ENCODE data around the gene DMC1. TPM values are rescaled to one million over a fixed set of nuclear protein-coding genes. Genes with fewer than 3 reads are reported as not detected.

Gene DMC1
- total and polyA plus RNA-seq, 10 of the 15 experiments (the other 5 are each of a cell fraction or from before 2014, with no cell fraction given): 1.0 to 21.0 (median 4.5) TPM

DNA sequence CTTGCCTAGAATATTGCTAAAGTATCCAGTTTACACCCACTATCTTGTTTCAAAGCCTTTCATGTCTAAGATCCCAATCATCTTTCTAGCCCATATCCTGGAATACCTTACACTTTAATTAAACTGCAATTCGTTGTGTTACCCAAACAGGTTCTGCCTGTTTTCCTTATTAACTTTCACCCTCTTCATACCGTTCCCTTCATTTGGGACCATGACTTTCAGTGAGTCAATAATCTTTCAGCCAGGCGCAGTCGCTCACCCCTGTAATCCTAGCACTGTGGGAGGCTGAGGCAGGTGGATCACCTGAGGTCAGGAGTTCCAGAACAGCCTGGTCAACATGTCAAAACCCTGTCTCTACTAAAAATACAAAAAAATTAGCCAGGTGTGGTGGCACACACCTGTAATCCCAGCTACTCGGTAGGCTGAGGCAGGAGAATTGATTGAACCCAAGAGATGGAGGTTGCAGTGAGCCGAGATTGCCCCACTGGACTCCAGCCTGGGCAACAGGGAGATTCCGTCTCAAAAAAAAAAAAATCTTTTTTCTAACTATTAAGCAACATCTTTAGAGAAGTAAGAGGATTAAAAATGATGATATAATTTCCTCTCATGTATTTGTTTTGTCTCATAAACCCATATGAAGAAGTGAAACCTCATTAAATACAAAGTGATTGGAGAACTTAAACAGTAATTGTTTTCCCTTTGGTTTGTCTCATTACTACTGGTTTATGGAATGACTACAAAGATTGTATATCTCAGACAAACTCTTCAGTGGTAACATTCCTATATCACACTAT lies 20.7 kb downstream of the DMC1 start (continued):
- TF ChIP-seq KDM1A (IDR thresholded peaks at IDR 0.05; ENCODE audit: borderline replicate concordance) (no peak), LARP7 (IDR thresholded peaks at IDR 0.05) (no peak), CREB1 (IDR thresholded peaks at IDR 0.05; ENCODE audit: low read depth) (no peak), TARDBP (IDR thresholded peaks at IDR 0.05; ENCODE audit: borderline replicate concordance) (no peak), EED (IDR thresholded peaks at IDR 0.05; ENCODE audit: low read depth) (no peak), BCL11A (IDR thresholded peaks at IDR 0.05; ENCODE audit: low read depth, low read length) (peak; percentile 72; the same call in 1 of the 2 replicates), MEF2B (IDR thresholded peaks at IDR 0.05; ENCODE audit: partially characterized antibody, poor library complexity, severe bottlenecking) (peak; percentile 42), ZNF384 (IDR thresholded peaks at IDR 0.05; ENCODE audit: borderline replicate concordance, low read depth, low read length) (0 out of 2 replicates have a peak, but pooled peaks have one; percentile 27)
- TF ChIP-seq, protein P1, sequence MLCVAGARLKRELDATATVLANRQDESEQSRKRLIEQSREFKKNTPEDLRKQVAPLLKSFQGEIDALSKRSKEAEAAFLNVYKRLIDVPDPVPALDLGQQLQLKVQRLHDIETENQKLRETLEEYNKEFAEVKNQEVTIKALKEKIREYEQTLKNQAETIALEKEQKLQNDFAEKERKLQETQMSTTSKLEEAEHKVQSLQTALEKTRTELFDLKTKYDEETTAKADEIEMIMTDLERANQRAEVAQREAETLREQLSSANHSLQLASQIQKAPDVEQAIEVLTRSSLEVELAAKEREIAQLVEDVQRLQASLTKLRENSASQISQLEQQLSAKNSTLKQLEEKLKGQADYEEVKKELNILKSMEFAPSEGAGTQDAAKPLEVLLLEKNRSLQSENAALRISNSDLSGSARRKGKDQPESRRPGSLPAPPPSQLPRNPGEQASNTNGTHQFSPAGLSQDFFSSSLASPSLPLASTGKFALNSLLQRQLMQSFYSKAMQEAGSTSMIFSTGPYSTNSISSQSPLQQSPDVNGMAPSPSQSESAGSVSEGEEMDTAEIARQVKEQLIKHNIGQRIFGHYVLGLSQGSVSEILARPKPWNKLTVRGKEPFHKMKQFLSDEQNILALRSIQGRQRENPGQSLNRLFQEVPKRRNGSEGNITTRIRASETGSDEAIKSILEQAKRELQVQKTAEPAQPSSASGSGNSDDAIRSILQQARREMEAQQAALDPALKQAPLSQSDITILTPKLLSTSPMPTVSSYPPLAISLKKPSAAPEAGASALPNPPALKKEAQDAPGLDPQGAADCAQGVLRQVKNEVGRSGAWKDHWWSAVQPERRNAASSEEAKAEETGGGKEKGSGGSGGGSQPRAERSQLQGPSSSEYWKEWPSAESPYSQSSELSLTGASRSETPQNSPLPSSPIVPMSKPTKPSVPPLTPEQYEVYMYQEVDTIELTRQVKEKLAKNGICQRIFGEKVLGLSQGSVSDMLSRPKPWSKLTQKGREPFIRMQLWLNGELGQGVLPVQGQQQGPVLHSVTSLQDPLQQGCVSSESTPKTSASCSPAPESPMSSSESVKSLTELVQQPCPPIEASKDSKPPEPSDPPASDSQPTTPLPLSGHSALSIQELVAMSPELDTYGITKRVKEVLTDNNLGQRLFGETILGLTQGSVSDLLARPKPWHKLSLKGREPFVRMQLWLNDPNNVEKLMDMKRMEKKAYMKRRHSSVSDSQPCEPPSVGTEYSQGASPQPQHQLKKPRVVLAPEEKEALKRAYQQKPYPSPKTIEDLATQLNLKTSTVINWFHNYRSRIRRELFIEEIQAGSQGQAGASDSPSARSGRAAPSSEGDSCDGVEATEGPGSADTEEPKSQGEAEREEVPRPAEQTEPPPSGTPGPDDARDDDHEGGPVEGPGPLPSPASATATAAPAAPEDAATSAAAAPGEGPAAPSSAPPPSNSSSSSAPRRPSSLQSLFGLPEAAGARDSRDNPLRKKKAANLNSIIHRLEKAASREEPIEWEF (IDR thresholded peaks at IDR 0.05; ENCODE audit: insufficient replicate concordance, low read depth, low read length): no peak
- TF ChIP-seq, protein P2, sequence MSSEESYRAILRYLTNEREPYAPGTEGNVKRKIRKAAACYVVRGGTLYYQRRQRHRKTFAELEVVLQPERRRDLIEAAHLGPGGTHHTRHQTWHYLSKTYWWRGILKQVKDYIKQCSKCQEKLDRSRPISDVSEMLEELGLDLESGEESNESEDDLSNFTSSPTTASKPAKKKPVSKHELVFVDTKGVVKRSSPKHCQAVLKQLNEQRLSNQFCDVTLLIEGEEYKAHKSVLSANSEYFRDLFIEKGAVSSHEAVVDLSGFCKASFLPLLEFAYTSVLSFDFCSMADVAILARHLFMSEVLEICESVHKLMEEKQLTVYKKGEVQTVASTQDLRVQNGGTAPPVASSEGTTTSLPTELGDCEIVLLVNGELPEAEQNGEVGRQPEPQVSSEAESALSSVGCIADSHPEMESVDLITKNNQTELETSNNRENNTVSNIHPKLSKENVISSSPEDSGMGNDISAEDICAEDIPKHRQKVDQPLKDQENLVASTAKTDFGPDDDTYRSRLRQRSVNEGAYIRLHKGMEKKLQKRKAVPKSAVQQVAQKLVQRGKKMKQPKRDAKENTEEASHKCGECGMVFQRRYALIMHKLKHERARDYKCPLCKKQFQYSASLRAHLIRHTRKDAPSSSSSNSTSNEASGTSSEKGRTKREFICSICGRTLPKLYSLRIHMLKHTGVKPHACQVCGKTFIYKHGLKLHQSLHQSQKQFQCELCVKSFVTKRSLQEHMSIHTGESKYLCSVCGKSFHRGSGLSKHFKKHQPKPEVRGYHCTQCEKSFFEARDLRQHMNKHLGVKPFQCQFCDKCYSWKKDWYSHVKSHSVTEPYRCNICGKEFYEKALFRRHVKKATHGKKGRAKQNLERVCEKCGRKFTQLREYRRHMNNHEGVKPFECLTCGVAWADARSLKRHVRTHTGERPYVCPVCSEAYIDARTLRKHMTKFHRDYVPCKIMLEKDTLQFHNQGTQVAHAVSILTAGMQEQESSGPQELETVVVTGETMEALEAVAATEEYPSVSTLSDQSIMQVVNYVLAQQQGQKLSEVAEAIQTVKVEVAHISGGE (CRISPR knock-in tag; IDR thresholded peaks at IDR 0.05): no peak

All from GM12878 (cell line).